GM08714 (cell line): ENCODE measurements around the gene GSTT4.

ENCODE experiments used
- H3K4me3 ChIP-seq: fragments of 200-500 bp; sonication (Bioruptor generic); 2 replicates; pipeline ENCODE4 v1.5.1; 2014; ENCODE audit warnings: mild to moderate bottlenecking, low read length, inconsistent platforms
- ZNF274 ChIP-seq: IDR thresholded peaks from 2 replicates; pipeline ENCODE4 v1.6.1; 2012; ENCODE audit warnings: mild to moderate bottlenecking, low read depth, low read length

The GSTT4 gene

GRCh38 chr22:24030186-24030702, 25.0 kb upstream of the GSTT4 start:
- H3K4me3 ChIP-seq = no peak overlapping the region
- no peak for TF ChIP-seq ZNF274

- no peak for TF ChIP-seq ZNF274
Measured at GRCh38 chr22:24029304-24029703, 24.1 kb upstream of the GSTT4 start.

GRCh38 chr22:24028533-24028932, 23.3 kb upstream of the GSTT4 start:
- TF ChIP-seq ZNF274 = no peak
- no peak overlapping the region for H3K4me3 ChIP-seq

More at GRCh38 chr22:24029304-24029703, 24.1 kb upstream of the GSTT4 start:
- H3K4me3 ChIP-seq = no peak overlapping the region

- H3K4me3 ChIP-seq = no peak overlapping the region
- TF ChIP-seq ZNF274 = no peak
Measured at GRCh38 chr22:24027991-24028390, 22.7 kb upstream of the GSTT4 start.

- no peak for TF ChIP-seq ZNF274
- H3K4me3 ChIP-seq = no peak overlapping the region
Measured at GRCh38 chr22:24027389-24027975, 22.2 kb upstream of the GSTT4 start.

GRCh38 chr22:24026733-24027132, 21.5 kb upstream of the GSTT4 start:
- no peak overlapping the region for H3K4me3 ChIP-seq
- no peak for TF ChIP-seq ZNF274

GRCh38 chr22:24026056-24026455, 20.8 kb upstream of the GSTT4 start:
- H3K4me3 ChIP-seq = no peak overlapping the region
- TF ChIP-seq ZNF274 = no peak

- no peak for TF ChIP-seq ZNF274
- no peak overlapping the region for H3K4me3 ChIP-seq
Measured at GRCh38 chr22:24025475-24025874, 20.2 kb upstream of the GSTT4 start.

GRCh38 chr22:24024354-24024753, 19.1 kb upstream of the GSTT4 start:
- H3K4me3 ChIP-seq = no peak overlapping the region
- TF ChIP-seq ZNF274 = no peak

GRCh38 chr22:24023204-24023789, 18.0 kb upstream of the GSTT4 start:
- TF ChIP-seq ZNF274 = no peak
- H3K4me3 ChIP-seq = no peak overlapping the region

GRCh38 chr22:24021304-24021703, 16.1 kb upstream of the GSTT4 start:
- H3K4me3 ChIP-seq = no peak overlapping the region
- TF ChIP-seq ZNF274 = no peak

GRCh38 chr22:24016156-24016555, 10.9 kb upstream of the GSTT4 start:
- H3K4me3 ChIP-seq = no peak overlapping the region
- no peak for TF ChIP-seq ZNF274

- TF ChIP-seq ZNF274 = no peak
- peak overlapping the region; percentile 86 for H3K4me3 ChIP-seq
Measured at GRCh38 chr22:24011735-24012068, 6.4 kb upstream of the GSTT4 start.

- no peak for TF ChIP-seq ZNF274
- no peak overlapping the region for H3K4me3 ChIP-seq
Measured at GRCh38 chr22:24010018-24010391, 4.8 kb upstream of the GSTT4 start.

- H3K4me3 ChIP-seq = no peak overlapping the region
- TF ChIP-seq ZNF274 = no peak
Measured at GRCh38 chr22:24009227-24010017, 4.2 kb upstream of the GSTT4 start.
